GM21576 (cell line): ENCODE results near the gene RAB5A.
"Not testable (repeated sequence)": the region's sequence is repeated elsewhere in the genome, so short reads cannot be mapped to it uniquely, and the experiment has no call there.

ENCODE experiments used
- ATAC-seq: cut with Tn5 transposase; IDR thresholded peaks from one replicate; pipeline ENCODE4 v1.9.1; 2021; ENCODE audit warnings: mild to moderate bottlenecking, moderate library complexity; ENCODE audit not compliant: unreplicated experiment

The RAB5A gene

GRCh38 chr3:19947549-19948225 lies 790 bp downstream of the RAB5A start:
- peak; percentile 18 for ATAC-seq

- no peak for ATAC-seq
Observed at GRCh38 chr3:19948226-19948591, 1.3 kb downstream of the RAB5A start.

- ATAC-seq, result no peak
Observed at GRCh38 chr3:19950316-19950715, 3.4 kb downstream of the RAB5A start.

GRCh38 chr3:19954676-19955075 lies 7.8 kb downstream of the RAB5A start:
- no peak for ATAC-seq

GRCh38 chr3:19957354-19957753 lies 10.5 kb downstream of the RAB5A start:
- not testable (repeated sequence) for ATAC-seq

- no peak for ATAC-seq
Observed at GRCh38 chr3:19959505-19959904, 12.6 kb downstream of the RAB5A start.

- ATAC-seq, result no peak
Observed at GRCh38 chr3:19960696-19961095, 13.8 kb downstream of the RAB5A start.

GRCh38 chr3:19961960-19962359 lies 15.1 kb downstream of the RAB5A start:
- ATAC-seq, result no peak

- no peak for ATAC-seq
Observed at GRCh38 chr3:19967208-19967607, 20.3 kb downstream of the RAB5A start.

GRCh38 chr3:19967812-19968211 lies 20.9 kb downstream of the RAB5A start:
- ATAC-seq, result no peak

GRCh38 chr3:19970327-19970726 lies 23.4 kb downstream of the RAB5A start:
- ATAC-seq, result no peak

- no peak for ATAC-seq
Observed at GRCh38 chr3:19972054-19972453, 25.2 kb downstream of the RAB5A start.

- ATAC-seq, result not testable (repeated sequence)
Observed at GRCh38 chr3:19988904-19989303, 42.0 kb downstream of the RAB5A start.

- no peak for ATAC-seq
Observed at GRCh38 chr3:19994796-19995195, 47.9 kb downstream of the RAB5A start.

GRCh38 chr3:19997502-19997901 lies 50.6 kb downstream of the RAB5A start:
- ATAC-seq, result no peak

- no peak for ATAC-seq
Observed at GRCh38 chr3:20001932-20002331, 55.0 kb downstream of the RAB5A start.

- no peak for ATAC-seq
Observed at GRCh38 chr3:20007960-20008359, 61.1 kb downstream of the RAB5A start.

GRCh38 chr3:20008646-20009045 lies 61.7 kb downstream of the RAB5A start:
- ATAC-seq, result no peak

GRCh38 chr3:20012164-20012563 lies 65.3 kb downstream of the RAB5A start, which contains the start of gene PP2D1:
Gene PP2D1, minus strand, starts transcription at chr3:20012264. Its CDS starts 192 bp downstream, at chr3:20012072.
- no peak for ATAC-seq

- ATAC-seq, result no peak
Observed at GRCh38 chr3:20013396-20013795, 66.5 kb downstream of the RAB5A start.

GRCh38 chr3:20015525-20015924 lies 68.6 kb downstream of the RAB5A start:
- no peak for ATAC-seq

- not testable (repeated sequence) for ATAC-seq
Observed at GRCh38 chr3:20016076-20016475, 69.2 kb downstream of the RAB5A start.

GRCh38 chr3:20022954-20023622 lies 76.2 kb downstream of the RAB5A start:
- no peak for ATAC-seq
